Large intestine (tissue), 3 donors: ENCODE measurements around the gene PPP2R2C. TPM values are rescaled to one million over a fixed set of nuclear protein-coding genes. Genes with fewer than 3 reads are reported as not detected.

Experiments used
- DNase-seq, 2 donors: peaks; one replicate each; pipeline versions ENCODE4 v3.0.0 to v3.0.0-alpha.2; 2013
- H3K27ac ChIP-seq: one replicate; pipeline ENCODE4 v1.5.1; 2013; ENCODE audit warnings: low read length
- H3K27me3 ChIP-seq: 2 replicates; pipeline ENCODE4 v1.6.1; 2013; ENCODE audit warnings: low read length; ENCODE audit not compliant: control insufficient read depth, insufficient read depth
- H3K36me3 ChIP-seq: 2 replicates; pipeline ENCODE4 v1.6.1; 2013; ENCODE audit warnings: low read length; ENCODE audit not compliant: control insufficient read depth, insufficient read depth
- H3K4me1 ChIP-seq: one replicate; pipeline ENCODE4 v1.6.1; 2013; ENCODE audit warnings: low read length; ENCODE audit not compliant: control insufficient read depth, insufficient read depth
- H3K4me3 ChIP-seq: one replicate; pipeline ENCODE4 v1.5.1; 2013; ENCODE audit warnings: low read length
- H3K9me3 ChIP-seq: one replicate; pipeline ENCODE4 v1.6.1; 2013; ENCODE audit warnings: mild to moderate bottlenecking, low read depth, low read length, moderate library complexity; ENCODE audit not compliant: control insufficient read depth
- WGBS: methylation state at CpG from one replicate; pipeline ENCODE4 v1.1.5; 2013; ENCODE audit warnings: low lambda C conversion rate; ENCODE audit not compliant: insufficient coverage; 5-methylcytosine and 5-hydroxymethylcytosine counted together
- polyA plus RNA-seq: library from polyadenylated mRNA; unstranded; fragments of 120-200 nt; gene quantifications from one replicate; pipeline ENCODE4 v1.2.1, GENCODE V29; 2013

PPP2R2C gene
- polyA plus RNA-seq, 1 donor, result 3.9 TPM

DNA sequence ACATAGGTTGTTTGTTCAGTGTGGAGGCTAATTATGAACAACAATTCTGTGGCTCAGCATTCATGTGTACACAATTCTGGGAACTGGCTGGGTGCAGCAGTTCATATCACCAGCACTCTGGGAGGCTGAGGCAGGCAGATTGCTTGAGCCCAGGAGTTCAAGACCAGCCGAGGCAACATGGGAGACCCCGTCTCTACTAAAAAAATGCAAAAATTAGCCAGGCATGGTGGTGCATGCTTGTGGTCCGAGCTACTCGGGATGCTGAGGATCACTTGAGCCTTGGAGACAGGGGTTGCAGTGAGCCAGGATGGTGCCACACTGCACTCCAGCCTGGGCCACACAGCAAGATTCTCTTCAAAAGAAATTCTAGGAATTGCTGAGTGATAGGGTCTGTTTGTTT lies 4.5 kb upstream of the PPP2R2C start:
- Histone ChIP-seq H3K27me3 (peaks cover 30% of the 10 kb centered on the region), H3K36me3 (no peaks in the 10 kb centered on the region), H3K4me1 (no peaks in the 10 kb centered on the region), H3K9me3 (no peaks in the 10 kb centered on the region), H3K27ac (no peak overlapping the region), H3K4me3 (no peak overlapping the region)
- no CpG with 5 or more reads among the region's 4 CpGs for WGBS
- no peak for DNase-seq

DNA sequence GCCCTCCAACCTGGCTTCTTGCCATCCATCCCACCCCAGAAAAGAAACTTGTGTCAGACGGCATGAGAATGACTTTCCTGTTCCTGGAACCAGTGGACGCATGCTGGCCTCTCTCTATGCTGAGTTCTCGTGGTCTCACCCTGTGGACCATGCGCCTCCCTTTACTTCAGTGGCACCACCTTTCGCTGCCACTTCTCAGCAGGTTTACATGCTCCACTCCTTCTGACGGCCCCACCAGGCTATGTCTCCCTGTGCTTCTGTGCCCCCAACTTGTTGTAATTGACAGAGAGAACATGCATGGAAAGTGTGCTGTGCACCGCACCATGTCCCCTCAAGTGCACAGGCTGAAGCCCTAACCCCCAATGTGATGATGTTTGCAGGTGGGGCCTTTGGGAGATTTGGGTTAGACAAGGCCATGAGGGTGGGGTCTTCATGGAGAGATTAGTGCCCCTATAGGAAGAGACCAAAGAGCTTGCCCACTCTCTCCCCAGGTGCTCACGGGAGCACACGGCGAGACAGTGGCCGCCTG lies 3.1 kb upstream of the PPP2R2C start:
- no CpG with 5 or more reads among the region's 11 CpGs for WGBS
- H3K4me1 ChIP-seq, result no peaks in the 10 kb centered on the region
- peaks cover 42% of the 10 kb centered on the region for H3K27me3 ChIP-seq
- no peaks in the 10 kb centered on the region for H3K9me3 ChIP-seq
- H3K36me3 ChIP-seq, result no peaks in the 10 kb centered on the region
- no peak for DNase-seq
- no peak overlapping the region for H3K27ac ChIP-seq
- no peak overlapping the region for H3K4me3 ChIP-seq

DNA sequence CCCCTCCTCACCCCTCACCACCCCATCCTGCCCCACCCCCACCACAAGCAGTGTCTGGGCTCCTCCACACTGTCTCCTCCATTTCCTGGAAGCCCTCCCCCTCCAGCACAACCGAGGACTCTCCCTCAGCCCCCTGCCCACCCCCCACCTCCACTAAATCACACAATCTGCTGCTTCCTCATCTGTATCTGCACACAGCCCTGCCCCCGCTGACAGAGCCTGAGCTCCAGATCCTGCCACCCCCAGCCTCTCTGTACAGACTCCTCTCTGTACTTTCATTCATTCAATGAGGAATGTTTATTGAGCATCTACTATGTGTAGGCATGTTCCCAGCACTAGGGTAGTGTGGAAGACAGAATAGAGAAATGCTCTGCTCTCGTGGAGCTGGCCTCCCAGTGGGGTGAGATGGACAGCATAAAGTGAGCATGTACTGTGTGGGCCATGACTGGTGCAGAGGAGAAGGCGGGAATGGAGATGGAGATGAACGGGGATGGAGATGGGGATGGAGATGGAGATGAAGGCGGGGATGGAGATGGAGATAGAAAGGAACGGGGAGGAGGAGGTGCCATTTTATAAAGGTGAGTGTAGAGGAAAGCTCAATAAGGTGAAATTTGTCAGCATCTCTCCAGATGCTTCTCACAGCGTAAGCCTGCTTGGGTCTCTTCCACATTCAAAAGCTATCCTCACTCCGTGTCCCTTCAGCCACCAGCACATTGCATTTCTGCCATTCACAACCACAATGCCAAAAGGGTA lies 2.5 kb upstream of the PPP2R2C start:
- 100% methylated on average over 1 of the region's 9 CpGs for WGBS

DNA sequence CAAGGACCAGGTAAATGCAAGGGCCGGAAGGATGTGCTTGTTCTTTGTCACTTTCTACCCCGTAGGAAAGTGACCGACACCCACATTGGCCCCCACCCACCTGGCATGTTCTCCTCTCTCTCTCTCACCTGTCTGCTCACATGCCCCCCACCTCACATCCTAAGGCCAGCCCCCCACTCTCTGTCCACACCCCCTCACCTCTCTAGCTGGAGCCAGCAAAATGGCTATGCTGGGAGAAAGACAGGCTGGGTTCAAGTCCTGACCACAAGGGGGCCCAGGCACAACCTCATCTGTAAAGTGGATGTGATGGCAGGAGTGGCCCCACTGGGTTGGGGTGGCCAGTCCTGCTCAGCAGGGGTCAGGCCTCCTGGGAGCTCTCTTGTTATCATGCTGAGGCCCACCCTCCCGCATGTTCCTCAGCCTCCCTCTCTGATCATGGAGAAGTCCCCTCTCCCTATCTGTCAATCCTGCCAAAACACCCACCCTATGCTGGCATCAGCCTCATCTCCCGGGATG lies 1.7 kb upstream of the PPP2R2C start:
- Histone ChIP-seq H3K27ac (no peak overlapping the region), H3K36me3 (no peaks in the 10 kb centered on the region), H3K4me1 (no peaks in the 10 kb centered on the region), H3K9me3 (no peaks in the 10 kb centered on the region), H3K27me3 (peaks cover 54% of the 10 kb centered on the region), H3K4me3 (no peak overlapping the region)
- no CpG with 5 or more reads among the region's 5 CpGs for WGBS
- no peak for DNase-seq

More for the DNA sequence above, 2.5 kb upstream of the PPP2R2C start:
- H3K27ac ChIP-seq, result no peak overlapping the region
- no peaks in the 10 kb centered on the region for H3K4me1 ChIP-seq
- no peaks in the 10 kb centered on the region for H3K9me3 ChIP-seq
- H3K36me3 ChIP-seq, result no peaks in the 10 kb centered on the region
- no peak overlapping the region for H3K4me3 ChIP-seq
- no peak for DNase-seq
- H3K27me3 ChIP-seq, result peaks cover 46% of the 10 kb centered on the region

DNA sequence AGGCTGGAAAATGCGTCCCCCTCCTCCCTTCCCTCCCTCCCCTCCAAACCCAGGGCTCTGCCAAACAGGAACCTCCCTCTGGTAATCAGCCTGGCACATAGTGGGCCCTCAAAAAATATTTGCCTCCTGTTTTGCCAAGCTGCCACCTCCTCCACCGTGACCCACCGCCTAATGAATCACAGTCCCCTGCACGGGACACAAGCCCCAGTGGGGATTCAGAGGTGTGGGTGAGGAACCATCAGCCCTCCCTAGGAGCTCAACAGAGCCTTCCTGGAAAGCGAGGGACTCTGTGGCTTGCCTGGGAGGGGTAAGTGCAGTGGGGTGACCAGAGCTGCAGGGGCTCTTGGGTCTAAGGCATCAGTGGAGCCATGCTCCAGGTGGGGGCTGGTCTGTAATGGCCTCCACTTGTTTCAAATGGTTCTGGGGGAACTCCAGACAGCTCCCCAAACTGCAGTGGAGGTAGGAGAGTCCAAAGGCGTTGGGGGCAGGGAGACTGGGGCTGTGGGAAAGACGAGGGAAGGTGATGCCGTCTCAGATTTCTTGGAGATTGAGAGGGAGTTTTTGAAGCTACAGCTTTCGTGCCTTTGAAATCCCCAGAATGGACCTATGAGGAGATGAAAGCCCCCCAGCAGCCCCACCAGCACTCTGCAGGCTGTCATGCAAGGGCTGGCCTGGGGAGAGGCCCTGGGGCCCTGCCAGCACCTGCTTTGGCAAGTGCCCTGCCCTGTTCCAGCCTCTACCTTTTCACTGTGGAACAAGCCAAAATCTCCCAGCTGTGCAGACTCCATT lies 1.0 kb upstream of the PPP2R2C start:
- Histone ChIP-seq H3K4me3 (no peak overlapping the region), H3K27me3 (peaks cover 57% of the 10 kb centered on the region), H3K4me1 (no peaks in the 10 kb centered on the region), H3K27ac (no peak overlapping the region), H3K36me3 (no peaks in the 10 kb centered on the region), H3K9me3 (no peaks in the 10 kb centered on the region)
- no CpG with 5 or more reads among the region's 9 CpGs for WGBS
- no peak for DNase-seq

DNA sequence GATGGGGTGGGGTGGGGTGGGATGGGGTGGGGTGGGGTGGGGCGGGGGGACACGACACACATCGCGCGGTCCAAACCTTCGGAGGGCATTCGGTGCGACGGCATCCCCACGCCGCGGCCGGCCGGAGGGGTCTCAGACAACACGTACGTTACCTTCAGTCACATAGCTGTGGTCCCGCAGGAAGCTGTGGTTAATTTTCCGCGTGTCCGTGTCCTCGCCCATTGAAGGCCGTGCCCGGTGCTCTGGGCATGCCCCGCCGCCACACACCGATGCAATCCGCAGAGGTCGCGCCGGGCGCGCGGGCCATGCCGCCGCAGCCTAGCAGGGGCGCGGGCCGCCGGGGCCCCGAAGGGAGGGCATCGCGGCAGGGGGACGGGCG lies 417 bp downstream of the PPP2R2C start:
- no peak overlapping the region for H3K27ac ChIP-seq
- no peak for DNase-seq
- H3K4me3 ChIP-seq, result no peak overlapping the region
- no peaks in the 10 kb centered on the region for H3K4me1 ChIP-seq
- peaks cover 68% of the 10 kb centered on the region for H3K27me3 ChIP-seq
- no peaks in the 10 kb centered on the region for H3K36me3 ChIP-seq
- no peaks in the 10 kb centered on the region for H3K9me3 ChIP-seq
- no CpG with 5 or more reads among the region's 44 CpGs for whole genome bisulfite sequencing

DNA sequence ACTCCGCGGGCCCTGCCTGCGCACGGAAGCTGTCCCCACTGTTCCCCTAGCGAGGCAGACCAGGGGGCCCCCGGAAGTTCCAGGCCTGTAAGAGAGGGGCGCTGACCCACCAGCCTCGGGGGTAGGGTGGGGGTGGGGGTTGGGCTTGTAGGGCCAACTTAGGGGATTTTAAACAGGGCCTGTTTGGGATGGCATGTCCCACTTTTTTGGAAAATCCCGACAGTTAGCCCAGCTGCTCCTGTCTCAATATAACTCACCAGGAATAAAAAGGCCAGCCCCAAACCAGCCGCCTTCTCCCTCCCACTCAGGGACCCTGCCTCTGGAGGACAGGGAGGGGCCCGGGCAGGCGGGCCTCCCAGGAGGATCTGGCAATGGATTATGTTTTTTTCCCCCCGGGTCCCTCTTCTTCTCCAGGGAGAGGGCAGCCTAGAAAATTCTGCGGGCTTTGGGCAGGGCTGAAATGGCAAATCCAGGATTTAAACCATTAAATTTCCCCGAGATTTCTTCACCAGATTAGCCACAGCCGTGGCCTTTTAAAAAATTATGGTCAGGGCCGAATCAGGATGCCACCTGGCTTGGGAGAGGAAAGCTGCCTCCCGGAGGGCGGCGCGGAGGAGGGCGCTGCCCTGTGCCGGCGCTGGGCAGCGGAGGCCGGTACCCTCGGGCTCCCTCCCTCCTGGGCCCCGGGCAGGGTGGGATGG lies 957 bp downstream of the PPP2R2C start:
- no CpG with 5 or more reads among the region's 28 CpGs for WGBS
- Histone ChIP-seq H3K27ac (no peak overlapping the region), H3K4me1 (no peaks in the 10 kb centered on the region), H3K4me3 (no peak overlapping the region), H3K36me3 (no peaks in the 10 kb centered on the region), H3K9me3 (no peaks in the 10 kb centered on the region), H3K27me3 (peaks cover 71% of the 10 kb centered on the region)
- DNase-seq, result no peak

DNA sequence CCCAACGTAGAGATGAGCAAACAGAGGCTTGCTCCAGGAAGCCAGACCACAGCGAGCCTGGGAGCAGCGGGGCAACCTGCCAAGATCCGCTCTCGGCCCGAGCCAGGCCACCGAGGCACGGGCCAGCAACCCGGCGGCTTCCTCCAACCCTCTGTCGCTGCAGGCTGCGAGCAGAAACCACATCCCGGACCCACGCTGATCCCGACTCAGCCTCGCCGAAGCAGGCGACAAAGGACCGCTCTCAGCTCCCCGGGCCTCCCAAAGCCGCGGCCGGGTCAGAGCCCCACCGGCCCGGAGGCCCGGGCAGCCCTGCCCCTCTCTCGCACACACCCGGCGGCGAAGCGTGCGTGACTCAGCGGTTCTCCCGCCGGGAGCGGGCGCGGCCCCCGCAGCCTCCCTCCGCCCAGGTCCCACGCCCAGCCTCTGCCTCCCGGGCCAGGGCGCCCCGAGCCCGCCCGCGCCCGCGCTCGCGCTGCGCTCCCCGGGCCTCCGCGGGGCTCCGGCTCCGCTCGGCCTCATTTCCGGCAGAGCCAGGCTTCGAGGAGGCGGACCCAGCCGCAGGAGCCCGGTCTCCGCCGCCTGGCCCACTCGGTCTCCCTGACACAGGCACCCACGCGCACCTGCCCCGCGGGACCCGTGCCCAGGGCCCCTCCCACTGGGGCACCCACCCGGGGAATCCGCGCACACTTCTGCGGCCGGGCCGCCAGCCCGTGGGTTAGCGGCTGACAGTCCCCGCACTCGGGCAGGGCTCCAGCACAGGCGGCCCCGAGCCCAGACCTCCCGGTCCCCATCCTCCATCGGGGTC lies 1.7 kb downstream of the PPP2R2C start:
- DNase-seq, result peak in 1 of 2 donors; percentile 11
- Histone ChIP-seq H3K4me1 (no peaks in the 10 kb centered on the region), H3K4me3 (peak overlapping the region; percentile 4), H3K27ac (no peak overlapping the region), H3K9me3 (no peaks in the 10 kb centered on the region), H3K36me3 (no peaks in the 10 kb centered on the region), H3K27me3 (peaks cover 69% of the 10 kb centered on the region)
- WGBS, result no CpG with 5 or more reads among the region's 85 CpGs

DNA sequence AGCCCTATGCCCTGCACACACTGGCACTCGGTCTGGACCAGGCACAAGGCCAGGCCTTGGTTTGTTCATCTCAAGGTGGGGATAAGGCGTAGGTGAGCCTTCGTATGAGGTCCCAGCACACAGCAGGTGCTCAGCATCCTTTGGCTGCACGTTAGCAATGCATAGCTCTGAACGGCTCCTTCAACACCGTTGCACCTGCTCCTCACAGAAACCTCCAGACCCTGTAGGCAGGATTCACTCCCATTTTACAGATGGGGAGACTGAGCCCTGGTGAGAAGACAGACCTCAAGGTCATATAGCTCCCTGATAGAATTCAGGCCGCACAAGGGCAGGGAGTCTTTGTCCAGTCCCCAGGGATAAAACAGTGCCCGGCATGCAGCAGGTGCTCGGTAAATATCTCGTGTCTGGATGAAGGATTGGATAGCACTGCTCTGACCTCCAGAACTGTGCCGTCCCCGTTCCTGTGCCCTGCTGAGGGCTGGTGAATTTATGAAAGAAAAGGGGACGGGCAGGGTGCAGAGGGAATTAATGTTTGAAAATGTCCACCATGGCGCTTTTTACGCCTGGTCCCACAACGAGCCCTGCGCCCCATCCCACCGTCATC lies 2.4 kb downstream of the PPP2R2C start:
- DNase-seq, result no peak
- no peaks in the 10 kb centered on the region for H3K36me3 ChIP-seq
- H3K4me3 ChIP-seq, result peak overlapping the region; percentile 4
- no peaks in the 10 kb centered on the region for H3K4me1 ChIP-seq
- no CpG with 5 or more reads among the region's 18 CpGs for WGBS
- no peaks in the 10 kb centered on the region for H3K9me3 ChIP-seq
- H3K27ac ChIP-seq, result no peak overlapping the region
- H3K27me3 ChIP-seq, result peaks cover 67% of the 10 kb centered on the region
